Measurements from ENCODE around the gene DIAPH3. TPM values are rescaled to one million over a fixed set of nuclear protein-coding genes. Genes with fewer than 3 reads are reported as not detected.

The DIAPH3 gene
- total RNA-seq, 2 donors from 2014 or later = 23.6 to 25.7 TPM

GRCh38 chr13:59747529-59747928 lies 416.2 kb downstream of the DIAPH3 start:
- Mint-ChIP-seq H3K9me3 (no peaks in the 10 kb centered on the region), H3K27me3 (ENCODE audit: insufficient read depth) (no peaks in the 10 kb centered on the region), H3K4me3 (no peak overlapping the region), H3K36me3 (ENCODE audit: low read depth) (no peaks in the 10 kb centered on the region), H3K4me1 (peaks cover 37% of the 10 kb centered on the region), H3K27ac (no peak overlapping the region)
- H3K9me3 ChIP-seq (ENCODE audit: control insufficient read depth, low read length) = no peaks in the 10 kb centered on the region
- no peak overlapping the region for H3K27ac ChIP-seq (ENCODE audit: low read depth, low read length)
- H3K9ac ChIP-seq (ENCODE audit: extremely low read depth, low read length, poor library complexity, severe bottlenecking) = no peak overlapping the region
- WGBS, 2 experiments (ENCODE audit: insufficient coverage in 1 of 2, insufficient read length in 1 of 2) = 90 to 95% methylated on average over 1 of the region's 1 CpG
- peak; percentile 63 for TF ChIP-seq CTCF (conservative IDR thresholded peaks at IDR 0.05)
- DNase-seq = no peak
- H3K4me1 ChIP-seq (ENCODE audit: control insufficient read depth, insufficient read depth, low read length) = peaks cover 5% of the 10 kb centered on the region
- no peaks in the 10 kb centered on the region for H3K36me3 ChIP-seq (ENCODE audit: control insufficient read depth, insufficient read depth, low read length)
- no peak overlapping the region for H3K4me3 ChIP-seq (ENCODE audit: low read length)
- no peaks in the 10 kb centered on the region for H3K27me3 ChIP-seq (ENCODE audit: control insufficient read depth, insufficient read depth, low read length, poor library complexity, severe bottlenecking)

- H3K27ac Mint-ChIP-seq = no peak overlapping the region
- Histone ChIP-seq H3K36me3 (ENCODE audit: control insufficient read depth, insufficient read depth, low read length) (no peaks in the 10 kb centered on the region), H3K9ac (ENCODE audit: extremely low read depth, low read length, poor library complexity, severe bottlenecking) (no peak overlapping the region), H3K4me1 (ENCODE audit: control insufficient read depth, insufficient read depth, low read length) (peaks cover 5% of the 10 kb centered on the region), H3K27me3 (ENCODE audit: control insufficient read depth, insufficient read depth, low read length, poor library complexity, severe bottlenecking) (no peaks in the 10 kb centered on the region), H3K9me3 (ENCODE audit: control insufficient read depth, low read length) (no peaks in the 10 kb centered on the region), H3K4me3 (ENCODE audit: low read length) (no peak overlapping the region), H3K27ac (ENCODE audit: low read depth, low read length) (no peak overlapping the region)
- no peaks in the 10 kb centered on the region for H3K9me3 Mint-ChIP-seq
- H3K4me3 Mint-ChIP-seq = no peak overlapping the region
- TF ChIP-seq CTCF (conservative IDR thresholded peaks at IDR 0.05) = no peak
- no peak for DNase-seq
- H3K36me3 Mint-ChIP-seq (ENCODE audit: low read depth) = no peaks in the 10 kb centered on the region
- 75 to 80% methylated on average over 2 to 4 of the region's 5 CpGs for WGBS, 2 experiments (ENCODE audit: insufficient coverage in 1 of 2, insufficient read length in 1 of 2)
- no peaks in the 10 kb centered on the region for H3K27me3 Mint-ChIP-seq (ENCODE audit: insufficient read depth)
- H3K4me1 Mint-ChIP-seq = peaks cover 31% of the 10 kb centered on the region
These were observed 417.3 kb downstream of the DIAPH3 start for GRCh38 chr13:59746291-59746962.

- H3K4me1 Mint-ChIP-seq = peaks cover 21% of the 10 kb centered on the region
- DNase-seq = no peak
- H3K27me3 ChIP-seq (ENCODE audit: control insufficient read depth, insufficient read depth, low read length, poor library complexity, severe bottlenecking) = no peaks in the 10 kb centered on the region
- peaks cover 5% of the 10 kb centered on the region for H3K4me1 ChIP-seq (ENCODE audit: control insufficient read depth, insufficient read depth, low read length)
- H3K27me3 Mint-ChIP-seq (ENCODE audit: insufficient read depth) = no peaks in the 10 kb centered on the region
- no peak overlapping the region for H3K4me3 Mint-ChIP-seq
- no peaks in the 10 kb centered on the region for H3K36me3 Mint-ChIP-seq (ENCODE audit: low read depth)
- 71 to 100% methylated on average over 1 of the region's 1 CpG for WGBS, 2 experiments (ENCODE audit: insufficient coverage in 1 of 2, insufficient read length in 1 of 2)
- H3K27ac ChIP-seq (ENCODE audit: low read depth, low read length) = no peak overlapping the region
- no peak overlapping the region for H3K27ac Mint-ChIP-seq
- no peak overlapping the region for H3K9ac ChIP-seq (ENCODE audit: extremely low read depth, low read length, poor library complexity, severe bottlenecking)
- no peak overlapping the region for H3K4me3 ChIP-seq (ENCODE audit: low read length)
- no peaks in the 10 kb centered on the region for H3K9me3 Mint-ChIP-seq
- no peaks in the 10 kb centered on the region for H3K9me3 ChIP-seq (ENCODE audit: control insufficient read depth, low read length)
- no peaks in the 10 kb centered on the region for H3K36me3 ChIP-seq (ENCODE audit: control insufficient read depth, insufficient read depth, low read length)
- no peak for TF ChIP-seq CTCF (conservative IDR thresholded peaks at IDR 0.05)
These were observed 418.3 kb downstream of the DIAPH3 start for GRCh38 chr13:59745392-59745788.

All from endodermal cell (in vitro differentiated cells).